ENCODE measurements around the gene KPNA6.
A peak's percentile ranks its signal among the peaks of the same experiment; 100 is the strongest.

The KPNA6 gene

DNA sequence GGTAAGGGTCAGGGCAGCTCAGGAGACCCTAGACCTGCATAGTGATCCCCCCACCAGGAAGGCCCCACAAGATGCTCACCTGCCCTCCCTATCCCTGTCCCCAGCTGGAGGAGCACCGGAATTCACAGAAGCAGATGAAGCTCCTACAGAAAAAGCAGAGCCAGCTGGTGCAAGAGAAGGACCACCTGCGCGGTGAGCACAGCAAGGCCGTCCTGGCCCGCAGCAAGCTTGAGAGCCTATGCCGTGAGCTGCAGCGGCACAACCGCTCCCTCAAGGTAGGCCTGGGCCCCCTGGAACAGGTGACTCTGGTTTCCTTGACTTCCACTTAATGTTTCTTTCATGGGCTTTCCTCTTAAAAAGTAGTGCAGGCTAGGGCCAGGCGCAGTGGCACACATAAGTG lies 80.0 kb downstream of the KPNA6 start:
- DNase-seq (ENCODE audit: low read depth): no peak

DNA sequence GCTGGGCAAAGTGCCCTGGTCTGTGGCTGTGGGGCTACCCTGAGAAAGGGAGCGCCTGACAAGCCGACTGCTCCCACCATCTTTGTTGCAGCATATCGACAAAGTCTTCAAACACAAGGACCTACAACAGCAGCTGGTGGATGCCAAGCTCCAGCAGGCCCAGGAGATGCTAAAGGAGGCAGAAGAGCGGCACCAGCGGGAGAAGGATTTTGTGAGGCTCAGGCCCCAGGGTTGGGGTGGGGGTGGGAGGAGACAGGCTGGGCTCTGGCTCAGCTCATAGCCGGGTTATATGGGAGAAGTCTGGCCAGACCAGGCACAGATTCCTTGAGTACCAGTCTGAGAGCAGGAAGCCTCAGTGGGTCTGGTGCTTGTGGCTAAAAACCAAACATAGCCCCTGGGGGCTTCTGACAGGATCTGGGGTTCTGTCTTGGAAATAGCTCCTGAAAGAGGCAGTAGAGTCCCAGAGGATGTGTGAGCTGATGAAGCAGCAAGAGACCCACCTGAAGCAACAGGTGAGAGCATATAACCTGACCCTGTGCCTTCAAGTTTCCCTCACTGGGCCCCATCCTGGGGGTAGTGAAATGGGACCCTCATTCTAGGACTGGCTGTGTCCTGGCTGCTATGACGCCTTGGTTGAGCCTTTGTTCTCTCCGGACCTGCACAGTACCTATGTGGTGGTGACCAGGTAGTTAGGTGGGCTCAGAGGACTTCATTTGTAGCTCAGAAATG lies 84.5 kb downstream of the KPNA6 start:
- DNase-seq (ENCODE audit: low read depth): no peak

DNA sequence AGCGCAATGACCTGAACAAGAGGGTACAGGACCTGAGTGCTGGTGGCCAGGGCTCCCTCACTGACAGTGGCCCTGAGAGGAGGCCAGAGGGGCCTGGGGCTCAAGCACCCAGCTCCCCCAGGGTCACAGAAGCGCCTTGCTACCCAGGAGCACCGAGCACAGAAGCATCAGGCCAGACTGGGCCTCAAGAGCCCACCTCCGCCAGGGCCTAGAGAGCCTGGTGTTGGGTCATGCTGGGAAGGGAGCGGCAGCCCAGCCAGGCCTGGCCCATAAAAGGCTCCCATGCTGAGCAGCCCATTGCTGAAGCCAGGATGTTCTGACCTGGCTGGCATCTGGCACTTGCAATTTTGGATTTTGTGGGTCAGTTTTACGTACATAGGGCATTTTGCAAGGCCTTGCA lies 87.1 kb downstream of the KPNA6 start:
- DNase-seq (ENCODE audit: low read depth): no peak

DNA sequence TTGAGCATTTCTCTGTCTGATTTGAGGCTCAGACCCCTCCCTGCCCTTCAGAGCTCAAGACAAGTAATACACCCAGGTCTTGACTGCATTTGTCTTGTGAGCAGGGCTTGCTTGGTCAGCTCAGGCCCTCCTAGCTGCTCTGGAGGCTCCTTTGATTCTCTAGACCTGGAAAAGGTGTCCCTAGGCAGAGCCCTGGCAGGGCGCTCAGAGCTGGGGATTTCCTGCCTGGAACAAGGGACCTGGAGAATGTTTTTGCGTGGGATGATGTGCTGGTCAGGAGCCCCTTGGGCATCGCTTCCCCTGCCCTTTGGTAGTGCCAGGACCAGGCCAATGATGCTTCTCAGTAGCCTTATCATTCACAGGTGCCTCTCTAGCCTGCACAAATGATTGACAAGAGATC lies 87.7 kb downstream of the KPNA6 start:
- no peak for DNase-seq (ENCODE audit: low read depth)

DNA sequence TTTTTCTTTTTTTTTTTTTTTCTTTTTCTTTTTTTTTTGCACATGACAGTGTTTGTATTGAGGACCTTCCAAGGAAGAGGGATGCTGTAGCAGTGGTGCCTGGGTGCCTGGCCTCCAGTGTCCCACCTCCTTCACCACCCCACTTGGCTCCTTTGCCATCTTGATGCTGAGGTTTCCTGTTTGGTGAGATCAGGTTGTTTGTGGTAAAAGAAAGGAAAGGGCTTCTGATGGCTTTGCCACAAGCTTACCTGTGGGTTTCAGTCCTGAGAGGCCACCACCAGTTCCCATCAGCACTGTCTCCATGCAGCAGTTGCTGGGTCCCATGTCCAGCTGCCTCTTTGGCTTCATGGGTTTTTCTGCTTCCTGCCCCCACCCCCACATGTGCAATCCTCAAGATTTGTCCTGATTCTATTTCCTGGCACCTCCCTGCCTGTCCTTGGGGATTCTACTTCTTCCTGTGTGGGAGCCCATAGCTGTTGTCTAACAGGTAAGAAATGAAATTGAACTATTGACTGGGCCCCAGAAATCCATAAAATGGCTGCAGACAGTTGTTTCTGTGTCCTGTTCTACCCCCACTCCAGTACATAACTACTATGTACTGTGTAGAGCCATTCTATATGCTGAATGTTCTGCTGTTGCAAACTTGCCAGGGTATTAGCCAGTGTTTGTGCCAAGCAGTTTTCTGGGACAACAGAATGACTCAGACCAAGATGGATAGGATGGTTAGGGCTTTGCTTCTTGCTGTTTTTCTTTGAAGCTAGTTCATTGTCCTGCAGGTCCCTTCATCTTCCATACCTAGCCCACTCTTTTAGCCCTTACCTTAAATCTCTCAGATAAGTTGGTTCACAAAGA lies 88.3 kb downstream of the KPNA6 start:
- DNase-seq (ENCODE audit: low read depth): peak; percentile 33

DNA sequence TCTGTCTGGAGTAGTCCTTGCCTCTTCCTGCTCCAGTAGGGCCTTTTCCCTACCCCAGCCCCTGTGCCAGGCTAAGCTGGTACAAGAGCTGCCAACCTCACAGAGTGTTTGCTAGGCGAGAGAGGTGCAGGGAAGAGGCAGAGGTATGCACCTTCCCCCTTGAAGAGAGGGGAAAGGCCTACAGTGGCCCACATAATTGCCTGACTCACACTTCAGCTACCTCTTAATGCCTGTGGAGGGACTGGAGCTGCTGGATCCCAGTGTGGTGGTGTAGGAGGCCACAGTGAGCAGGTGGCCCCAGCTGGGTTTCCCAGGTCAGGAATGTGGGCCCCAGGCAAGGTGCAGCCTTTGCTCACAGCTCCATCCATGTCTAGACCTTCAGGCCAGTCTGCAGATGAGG lies 89.2 kb downstream of the KPNA6 start:
- no peak for DNase-seq (ENCODE audit: low read depth)

DNA sequence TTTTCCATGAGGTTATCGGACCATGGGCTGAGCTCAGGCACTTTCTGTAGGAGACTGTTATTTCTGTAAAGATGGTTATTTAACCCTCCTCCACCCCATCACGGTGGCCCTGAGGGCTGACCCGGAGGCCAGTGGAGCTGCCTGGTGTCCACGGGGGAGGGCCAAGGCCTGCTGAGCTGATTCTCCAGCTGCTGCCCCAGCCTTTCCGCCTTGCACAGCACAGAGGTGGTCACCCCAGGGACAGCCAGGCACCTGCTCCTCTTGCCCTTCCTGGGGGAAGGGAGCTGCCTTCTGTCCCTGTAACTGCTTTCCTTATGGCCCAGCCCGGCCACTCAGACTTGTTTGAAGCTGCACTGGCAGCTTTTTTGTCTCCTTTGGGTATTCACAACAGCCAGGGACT lies 90.0 kb downstream of the KPNA6 start:
- no peak for DNase-seq (ENCODE audit: low read depth)

DNA sequence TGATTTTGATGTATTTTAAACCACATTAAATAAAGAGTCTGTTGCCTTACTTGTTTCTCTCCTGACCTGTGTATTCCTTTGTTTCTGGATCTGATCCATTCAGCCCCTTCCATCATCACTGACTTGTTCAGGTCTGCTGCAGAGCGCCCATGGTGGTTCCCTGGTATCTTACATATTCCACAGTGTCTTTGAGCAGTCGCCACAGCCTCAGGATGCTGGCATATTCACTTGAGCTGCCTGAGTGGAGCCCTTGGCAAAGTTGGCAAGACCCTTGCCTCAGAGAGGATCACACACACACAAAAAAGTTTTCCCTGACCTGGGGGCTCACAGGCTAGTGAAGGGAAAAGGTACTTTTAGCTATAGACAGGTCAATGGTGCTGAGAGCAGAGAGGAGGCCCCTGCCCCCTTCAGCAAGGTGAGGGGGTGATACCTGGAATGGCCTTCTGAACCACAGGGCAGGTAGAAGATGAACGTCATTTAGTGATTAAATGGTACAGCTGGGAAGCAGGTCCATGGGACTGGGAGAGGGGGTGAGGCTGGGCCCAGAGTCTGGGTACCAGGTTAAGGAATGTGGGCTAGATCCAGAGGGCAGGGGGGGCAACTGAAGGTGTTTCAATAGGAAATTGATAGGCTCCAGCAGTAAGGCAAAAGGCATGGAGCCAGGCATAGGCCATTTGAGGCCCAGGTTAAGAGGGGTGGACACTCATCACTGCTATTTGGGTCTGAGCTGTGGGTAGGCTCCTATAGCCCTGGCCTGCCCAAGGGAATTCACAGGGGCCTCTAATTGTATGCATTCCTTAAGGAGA lies 90.6 kb downstream of the KPNA6 start:
- DNase-seq (ENCODE audit: low read depth): no peak

DNA sequence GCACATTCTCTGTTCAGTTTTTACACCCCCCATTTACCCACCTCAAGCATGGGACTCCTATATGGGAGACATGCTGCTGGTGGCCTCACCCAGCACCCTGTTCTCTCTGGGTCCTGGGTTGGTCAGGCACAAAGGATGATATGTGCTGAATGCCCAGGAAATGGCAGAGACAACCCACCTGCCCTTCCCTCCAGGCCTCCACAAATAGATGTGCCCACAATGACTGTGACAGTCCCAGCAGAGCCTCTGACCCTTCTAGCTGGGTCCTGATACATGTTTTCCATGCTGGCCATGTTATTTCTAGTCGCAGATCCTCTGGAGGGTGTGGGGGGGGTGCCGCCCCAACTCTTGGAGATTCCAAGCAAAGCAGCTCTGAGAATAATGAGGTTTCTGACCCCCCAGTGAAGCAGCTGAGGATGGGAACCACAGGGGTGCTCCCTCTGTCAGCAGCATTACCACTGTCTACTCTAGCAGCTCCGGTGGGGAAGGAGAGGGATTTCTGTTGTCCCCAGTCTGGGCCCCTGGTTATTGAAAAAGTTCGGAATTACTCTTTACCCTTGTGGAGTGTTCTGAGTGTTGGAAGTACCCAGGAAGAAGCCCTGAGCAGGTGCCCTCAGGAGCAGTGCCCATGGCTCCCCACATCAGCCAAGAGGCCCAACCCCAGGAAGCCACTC lies 91.3 kb downstream of the KPNA6 start:
- DNase-seq (ENCODE audit: low read depth): no peak

DNA sequence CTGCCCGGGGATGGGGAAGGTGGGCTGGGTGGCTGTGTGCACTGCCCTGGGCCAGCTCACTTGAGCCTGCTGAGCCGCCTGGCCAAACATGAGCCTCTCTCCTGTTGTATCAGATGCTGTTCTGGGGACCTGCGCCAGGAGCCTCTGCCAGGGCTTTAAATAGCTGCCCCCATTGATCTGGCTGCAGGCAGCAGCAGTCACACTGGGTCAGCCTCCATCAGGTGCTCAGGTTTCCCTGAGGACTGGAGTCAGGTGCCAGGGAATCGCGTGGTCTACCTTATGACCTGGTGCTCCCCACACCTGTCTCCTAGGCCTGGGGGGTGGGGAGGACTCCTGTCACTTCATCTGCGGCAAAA lies 91.8 kb downstream of the KPNA6 start:
- no peak for DNase-seq (ENCODE audit: low read depth)

DNA sequence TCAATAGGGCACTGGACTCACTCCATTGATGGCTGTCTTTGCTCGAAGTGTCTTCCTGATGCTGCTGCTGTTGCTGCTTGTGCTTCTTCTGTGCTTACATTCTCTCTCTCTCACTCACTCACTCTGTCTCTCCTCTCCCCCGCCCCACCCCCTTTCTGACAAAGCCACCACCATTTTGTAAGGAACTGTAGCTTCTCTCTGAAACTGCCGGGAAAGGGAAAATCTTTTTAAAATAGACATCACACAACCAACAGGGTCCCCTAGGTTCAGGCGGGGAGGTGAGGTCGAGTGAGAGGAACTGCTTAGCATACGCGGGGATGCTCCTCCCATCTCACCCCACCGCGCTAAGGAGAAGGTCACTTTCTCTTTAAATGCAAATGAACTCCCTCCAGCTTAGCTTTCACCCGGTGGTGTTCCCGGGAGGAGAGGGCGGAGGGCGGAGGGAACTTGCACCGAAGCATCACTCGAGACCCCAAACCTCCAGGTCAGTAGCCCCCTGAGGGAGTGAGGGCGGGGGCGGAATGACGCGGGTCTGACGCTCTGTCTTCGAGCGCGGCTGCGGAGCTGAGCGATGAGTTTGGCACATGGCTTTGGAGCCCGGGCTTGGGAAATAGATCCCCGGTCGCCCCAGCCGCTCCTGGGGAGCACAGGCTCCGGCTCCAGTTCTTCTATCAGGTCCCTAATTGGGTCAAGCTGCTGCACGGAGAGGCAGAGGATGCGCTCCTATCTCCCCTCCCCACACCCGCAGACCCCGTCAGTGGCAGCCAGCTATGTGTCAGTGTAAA lies 92.6 kb downstream of the KPNA6 start, which contains the start of gene CCDC28B:
CCDC28B (plus strand) TSS at position 370 of the 785 bp plus-strand sequence. CDS start 1,341 bp downstream, outside the sequence.
- peak; percentile 82 for DNase-seq (ENCODE audit: low read depth)

DNA sequence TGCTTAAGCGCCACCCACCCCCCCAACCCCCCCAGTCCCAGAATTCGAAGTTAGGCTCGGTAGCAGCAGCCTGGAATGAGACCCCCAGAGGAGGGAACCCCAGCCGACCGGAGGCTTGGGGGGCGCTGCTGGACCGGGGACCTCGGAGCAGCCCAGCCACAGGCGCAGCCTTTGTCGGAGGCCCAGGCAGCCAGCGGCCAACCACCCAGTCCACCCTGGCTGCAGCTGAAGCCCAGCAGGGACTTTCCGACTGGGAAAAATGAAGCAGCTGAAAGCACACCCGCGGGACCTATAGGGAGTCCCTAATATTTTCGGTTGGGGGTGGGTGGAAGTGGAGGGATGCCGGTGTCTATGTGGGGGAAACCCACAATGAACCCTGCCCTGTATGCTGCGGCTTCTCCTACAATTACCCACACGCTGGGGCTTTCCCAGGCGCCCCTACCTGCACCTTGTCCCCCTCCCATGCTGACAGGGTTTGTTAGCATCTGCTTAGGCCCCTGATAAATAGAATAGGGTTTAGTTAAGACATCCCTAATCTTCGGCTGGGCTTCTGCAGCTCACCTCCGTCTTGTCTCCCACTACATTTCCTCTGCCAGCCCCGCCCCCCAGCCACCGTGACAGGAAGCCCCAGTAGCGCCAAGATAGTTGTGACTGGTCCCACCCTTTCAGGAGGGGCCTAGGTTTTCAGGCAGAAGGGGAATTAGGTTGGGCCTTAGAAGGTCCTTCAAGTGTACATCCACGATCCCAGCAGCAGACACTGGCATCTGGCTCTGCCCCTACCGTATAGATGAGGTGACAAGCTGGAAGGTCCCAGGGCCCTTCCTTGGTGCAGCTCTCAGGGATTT lies 93.4 kb downstream of the KPNA6 start:
- DNase-seq (ENCODE audit: low read depth): peak; percentile 72

DNA sequence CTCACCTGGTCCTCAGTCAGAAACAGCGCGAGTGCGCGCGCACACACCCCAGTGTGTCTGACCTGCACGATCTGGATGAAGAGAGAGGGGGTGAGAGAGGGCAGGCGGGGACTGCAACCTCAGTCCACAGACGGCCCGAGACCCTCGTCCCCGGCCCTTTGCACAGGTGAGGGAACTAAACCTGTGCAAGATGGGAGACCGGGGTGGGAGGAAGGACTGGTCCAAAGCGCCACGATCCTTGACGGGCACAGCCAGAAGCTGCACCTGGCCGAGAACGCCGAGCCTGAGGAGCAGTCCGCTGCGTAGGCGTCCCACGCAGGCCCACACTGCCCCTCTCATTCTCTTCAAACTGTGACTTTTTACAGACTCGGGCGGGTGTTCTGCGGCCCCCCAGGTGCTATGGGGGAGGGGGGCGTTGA lies 97.1 kb downstream of the KPNA6 start:
- DNase-seq (ENCODE audit: low read depth): no peak

DNA sequence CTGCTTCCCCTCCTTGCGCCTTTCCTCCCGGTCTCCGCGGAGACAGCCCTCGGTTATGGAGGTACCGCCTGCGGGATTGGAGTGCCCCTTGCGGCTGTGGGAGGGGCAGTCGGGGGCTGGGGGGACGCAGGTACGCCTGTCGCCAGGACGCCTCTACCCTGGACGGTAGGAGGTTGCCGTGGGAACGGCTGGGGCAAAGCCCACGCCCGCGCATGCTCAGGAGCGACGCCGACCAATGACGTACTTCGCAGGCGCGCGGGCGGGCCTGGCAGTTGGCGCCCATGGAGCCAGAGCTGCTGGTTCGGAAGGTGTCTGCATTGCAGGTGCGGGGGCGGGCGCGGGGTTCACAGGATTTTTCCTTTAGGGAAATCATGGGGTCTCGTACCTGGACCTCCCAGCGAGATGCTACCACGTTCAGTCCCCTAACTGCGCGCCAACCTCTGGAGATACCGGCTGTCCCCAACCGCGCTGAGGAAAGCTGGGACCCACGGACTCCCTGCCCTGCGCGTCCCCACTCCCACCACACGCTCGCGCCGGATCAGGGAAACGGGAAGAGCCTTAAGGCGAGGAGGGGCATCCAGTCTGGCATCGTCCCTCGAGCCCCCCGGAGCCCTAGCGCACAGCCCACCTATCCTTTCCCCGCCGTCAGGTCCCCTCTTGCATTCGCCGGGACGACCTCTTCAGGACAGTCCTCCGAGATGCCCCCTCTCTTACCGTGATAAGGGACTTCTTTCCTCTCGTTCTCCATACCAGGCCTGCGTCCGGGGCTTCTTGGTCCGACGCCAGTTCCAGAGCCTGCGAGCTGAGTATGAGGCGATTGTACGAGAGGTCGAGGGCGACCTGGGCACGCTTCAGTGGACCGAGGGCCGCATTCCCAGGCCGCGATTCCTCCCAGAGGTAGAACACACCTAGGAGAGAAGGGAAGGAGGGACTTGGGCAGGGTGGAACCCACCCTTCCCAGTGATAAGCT lies 97.8 kb downstream of the KPNA6 start, which contains the start of gene IQCC:
IQCC (plus strand) TSS at position 271 of the 970 bp plus-strand sequence; CDS start at position 282, 11 bp downstream.
- DNase-seq (ENCODE audit: low read depth): peak; percentile 80

DNA sequence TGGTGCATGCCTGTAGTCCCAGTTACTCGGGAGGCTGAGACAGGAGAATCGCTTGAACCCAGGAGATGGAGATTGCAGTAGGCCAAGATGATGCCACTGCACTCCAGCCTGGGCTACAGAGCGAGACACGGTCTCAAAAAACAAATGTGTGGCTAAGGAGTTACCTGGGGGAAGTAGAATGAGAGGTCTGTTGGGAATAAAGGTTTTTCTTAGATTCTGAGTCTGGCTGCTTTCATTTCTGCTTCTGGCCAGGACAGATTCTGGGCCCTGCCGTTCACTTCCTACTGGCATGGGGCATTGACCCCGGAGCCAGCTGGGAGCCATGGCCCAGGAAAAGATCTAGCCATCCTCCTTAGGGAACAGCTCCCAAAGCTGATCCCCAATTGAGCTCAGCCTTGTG lies 100.6 kb downstream of the KPNA6 start:
- DNase-seq (ENCODE audit: low read depth): no peak

DNA sequence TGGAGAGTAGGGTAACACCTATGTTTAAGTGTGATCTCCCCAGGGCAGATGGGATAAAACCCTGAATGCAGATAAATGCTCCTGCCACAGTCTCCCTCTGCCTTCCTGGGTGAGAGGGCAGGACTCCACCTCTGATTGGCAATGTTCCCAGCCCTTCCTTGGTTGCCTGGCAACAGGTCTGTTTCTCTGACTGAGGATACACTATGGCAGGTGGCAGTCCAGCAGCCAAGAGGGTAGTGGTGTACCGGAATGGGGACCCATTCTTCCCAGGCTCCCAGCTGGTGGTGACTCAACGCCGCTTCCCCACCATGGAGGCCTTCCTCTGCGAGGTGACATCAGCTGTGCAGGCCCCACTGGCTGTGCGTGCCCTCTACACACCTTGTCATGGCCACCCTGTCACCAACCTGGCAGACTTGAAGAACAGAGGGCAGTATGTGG lies 101.1 kb downstream of the KPNA6 start, which contains the start of gene DCDC2B:
DCDC2B (plus strand) TSS at position 199 of the 438 bp plus-strand sequence; CDS start at position 204, 5 bp downstream.
- peak; percentile 50 for DNase-seq (ENCODE audit: low read depth)

DNA sequence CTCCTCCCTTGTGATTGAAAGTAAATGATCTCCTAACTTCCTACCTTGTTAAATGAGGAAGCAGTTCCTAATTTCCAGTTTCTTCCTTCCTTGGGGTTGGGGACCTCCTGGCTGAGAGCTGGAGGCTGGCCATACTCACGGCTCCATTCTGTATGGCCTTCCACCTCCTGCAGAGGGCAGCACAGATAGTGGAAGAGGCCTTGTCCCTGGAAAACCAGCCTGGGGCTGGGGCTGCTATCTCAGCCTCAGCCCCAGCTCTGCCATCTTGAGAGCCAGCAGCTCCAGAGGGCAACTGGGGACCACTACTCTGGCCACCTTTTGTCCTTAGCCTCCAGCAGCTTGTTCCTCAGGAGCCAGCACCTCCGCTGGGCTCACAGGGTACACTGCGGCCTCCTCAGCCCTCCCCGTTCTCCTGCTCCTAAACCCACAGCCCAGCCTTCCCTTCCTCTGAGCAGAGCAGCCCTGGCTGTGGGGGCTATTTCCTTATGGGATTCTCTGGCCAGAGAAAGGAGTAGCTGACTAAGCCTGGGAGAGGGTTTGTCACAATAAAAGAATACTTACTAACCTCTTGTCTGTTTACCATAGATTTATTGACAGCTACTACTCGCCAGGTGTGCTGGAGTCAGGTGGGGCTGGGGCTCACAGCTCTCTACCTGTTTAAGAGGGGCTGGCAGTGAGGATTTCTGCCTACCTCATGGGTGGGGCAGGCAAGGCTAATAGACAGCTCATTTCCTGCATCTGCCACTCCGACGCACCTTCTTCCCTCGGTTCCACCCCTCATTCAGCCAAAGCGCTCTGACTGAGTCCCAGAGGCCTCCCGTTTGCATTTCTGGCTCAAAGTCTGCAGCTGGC lies 108.0 kb downstream of the KPNA6 start:
- peak; percentile 78 for DNase-seq (ENCODE audit: low read depth)

DNA sequence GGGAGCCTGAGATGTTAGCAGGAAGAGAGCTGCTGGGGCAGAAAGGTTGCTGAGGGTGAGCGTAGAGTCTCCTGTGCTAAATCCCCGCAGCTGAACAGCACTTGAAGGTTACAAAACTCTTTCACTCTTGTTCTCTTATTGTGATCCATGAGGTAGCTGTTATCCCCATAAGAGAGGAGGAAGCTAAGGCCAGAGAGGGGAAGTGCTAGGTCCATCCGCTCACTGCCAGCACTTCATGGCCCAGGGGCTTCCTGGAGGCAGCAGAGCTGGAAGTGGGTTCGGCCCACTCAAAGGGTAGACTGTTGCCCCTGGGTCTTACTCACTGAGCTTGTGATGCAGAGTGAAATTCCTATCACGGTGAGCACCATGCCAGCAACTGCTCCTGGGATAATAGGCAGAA lies 108.7 kb downstream of the KPNA6 start:
- DNase-seq (ENCODE audit: low read depth): no peak

Data from EH (cell line).